ENCODE data around the gene GIMAP1.

Gene GIMAP1

DNA sequence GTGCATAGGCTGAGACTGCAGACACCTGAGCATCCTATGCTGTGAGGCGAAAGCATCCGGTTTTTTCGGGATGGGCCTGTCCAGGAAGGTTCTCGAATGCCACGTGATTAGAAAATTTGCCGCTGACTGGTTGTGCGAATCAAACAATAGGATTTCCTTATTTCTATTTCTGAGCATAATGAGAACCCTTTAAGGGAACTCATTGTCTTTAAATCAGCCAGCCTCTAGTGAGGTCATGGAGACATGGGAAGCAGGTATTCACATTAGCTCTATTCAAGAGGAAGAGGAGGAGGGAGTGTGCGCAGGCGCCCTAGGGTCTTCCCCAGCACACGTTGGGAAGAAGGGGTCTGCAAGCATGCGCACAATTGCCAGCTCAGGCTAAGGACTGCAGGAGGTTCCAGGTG, 5.6 kb downstream of the GIMAP1 start:
- DNase-seq (ENCODE audit: low read depth in 2 of 2, low spot score in 1 of 2): no peak

- no peak for DNase-seq (ENCODE audit: low read depth in 2 of 2, low spot score in 1 of 2)
Observed at GRCh38 chr7:150722431-150722931, 6.1 kb downstream of the GIMAP1 start.

DNA sequence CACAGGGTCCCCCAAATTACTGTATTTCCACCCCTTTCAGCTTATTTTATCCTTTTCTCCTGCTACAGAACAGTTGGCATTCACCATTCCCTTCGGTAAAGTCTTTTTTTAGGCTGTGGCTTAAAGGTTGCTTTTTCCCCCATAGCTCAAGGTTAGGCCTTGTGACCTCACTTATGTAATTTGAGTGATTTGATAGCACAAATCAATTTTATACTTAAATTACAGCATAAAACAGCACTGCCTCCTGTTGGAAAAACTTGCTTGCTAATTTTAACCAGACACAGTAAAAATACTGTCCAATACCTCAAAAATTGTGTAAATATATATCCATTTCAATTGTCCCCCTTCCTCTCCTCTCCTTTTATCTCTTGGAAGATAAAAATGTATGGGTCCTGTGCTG, 7.1 kb downstream of the GIMAP1 start:
- no peak for DNase-seq (ENCODE audit: low read depth in 2 of 2, low spot score in 1 of 2)

DNA sequence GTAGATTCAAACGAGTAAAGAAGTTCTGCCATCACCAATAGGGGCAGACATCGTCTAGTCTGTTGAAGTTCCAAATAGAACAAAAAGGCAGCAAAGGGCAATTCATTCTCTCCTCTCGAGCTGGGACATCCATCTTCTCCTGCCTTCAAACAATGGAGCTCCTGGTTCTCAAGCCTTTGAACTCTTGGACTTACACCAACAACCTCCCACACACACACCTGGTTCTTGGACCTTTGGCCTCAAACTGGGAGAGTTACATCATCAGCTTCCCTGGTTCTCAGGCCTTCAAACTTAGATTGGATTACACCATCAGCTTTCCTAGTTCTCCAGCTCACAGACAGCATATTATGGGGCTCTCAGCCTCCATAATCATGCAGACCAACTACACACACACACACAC, 11.0 kb downstream of the GIMAP1 start:
- no peak for DNase-seq (ENCODE audit: low read depth in 2 of 2, low spot score in 1 of 2)

DNA sequence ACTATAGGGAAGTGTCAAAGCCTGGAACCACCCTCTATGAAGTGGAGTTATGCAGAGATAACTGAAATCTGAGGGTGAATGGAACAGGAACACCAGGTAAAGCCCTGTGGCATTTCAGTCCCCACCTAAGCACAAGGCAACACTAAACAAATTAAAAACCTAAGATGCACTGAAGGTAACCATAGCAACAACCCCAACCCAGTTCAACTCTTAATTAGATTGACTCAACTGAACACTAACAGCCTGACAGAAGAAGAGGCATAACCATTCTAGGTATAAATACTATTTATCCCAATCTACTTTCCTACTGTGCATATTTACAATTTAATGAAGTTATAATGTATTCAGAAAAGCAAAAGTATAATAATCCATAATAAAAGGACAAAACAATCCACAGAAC, 11.6 kb downstream of the GIMAP1 start:
- no peak for DNase-seq (ENCODE audit: low read depth in 2 of 2, low spot score in 1 of 2)

DNA sequence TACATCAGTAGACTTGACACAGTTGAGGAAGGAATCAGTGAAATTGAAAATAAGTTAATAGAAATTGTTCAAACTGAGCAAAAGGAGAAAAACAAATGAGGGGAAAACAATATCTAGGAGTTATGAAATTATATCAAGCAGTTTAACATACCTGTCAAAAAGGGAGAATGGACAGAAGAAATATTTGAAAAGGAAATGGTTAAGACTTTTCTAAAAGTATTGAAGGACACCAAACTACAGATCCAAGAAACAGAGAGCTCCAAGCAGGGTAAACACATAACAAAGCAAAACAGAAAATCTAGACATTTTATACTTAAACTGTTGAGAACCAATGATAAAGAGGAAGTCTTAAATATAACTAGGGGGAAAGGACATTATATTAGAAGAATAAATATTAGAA, 12.2 kb downstream of the GIMAP1 start:
- DNase-seq (ENCODE audit: low read depth in 2 of 2, low spot score in 1 of 2): no peak

GRCh38 chr7:150731916-150732315, 15.5 kb downstream of the GIMAP1 start:
- DNase-seq (ENCODE audit: low read depth in 2 of 2, low spot score in 1 of 2): no peak

DNA sequence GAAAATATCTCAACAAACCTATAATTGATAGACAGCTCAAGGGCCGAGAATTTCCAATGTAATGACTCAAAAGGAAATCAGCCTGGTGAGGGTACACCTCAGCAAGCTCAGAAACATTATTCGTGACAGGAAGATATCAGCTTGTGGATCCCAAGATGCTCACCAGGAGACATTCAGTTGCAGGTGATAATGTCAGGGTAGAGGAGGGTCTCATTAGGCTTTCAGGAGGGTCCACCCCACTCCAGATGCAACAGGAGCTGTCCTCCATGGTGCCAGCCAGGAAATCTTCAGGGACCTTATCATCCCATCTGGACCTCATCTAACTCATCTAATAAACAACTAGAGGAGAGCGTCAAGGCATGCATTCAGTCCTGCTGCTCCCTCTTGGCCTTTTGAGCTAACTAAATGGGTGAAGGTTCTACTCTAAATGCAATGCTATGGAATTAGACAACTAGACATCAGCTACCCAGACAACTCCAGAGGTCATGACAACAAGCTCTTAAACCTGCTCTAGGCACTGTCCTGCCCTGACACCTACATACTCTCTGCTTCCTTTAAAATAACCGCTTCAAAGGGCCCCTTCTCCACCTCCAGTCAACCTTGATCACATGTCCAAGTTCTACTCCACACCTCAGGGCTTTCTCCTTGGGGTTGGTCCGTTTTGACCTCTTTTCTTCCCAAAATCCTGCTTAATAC, 16.5 kb downstream of the GIMAP1 start:
- no peak for DNase-seq (ENCODE audit: low read depth in 2 of 2, low spot score in 1 of 2)

GRCh38 chr7:150733482-150734095, 17.2 kb downstream of the GIMAP1 start:
- DNase-seq (ENCODE audit: low read depth in 2 of 2, low spot score in 1 of 2): no peak

GRCh38 chr7:150734254-150734653, 17.8 kb downstream of the GIMAP1 start:
- no peak for DNase-seq (ENCODE audit: low read depth in 2 of 2, low spot score in 1 of 2)

GRCh38 chr7:150735596-150736358, 19.4 kb downstream of the GIMAP1 start:
- DNase-seq (ENCODE audit: low read depth in 2 of 2, low spot score in 1 of 2): no peak

DNA sequence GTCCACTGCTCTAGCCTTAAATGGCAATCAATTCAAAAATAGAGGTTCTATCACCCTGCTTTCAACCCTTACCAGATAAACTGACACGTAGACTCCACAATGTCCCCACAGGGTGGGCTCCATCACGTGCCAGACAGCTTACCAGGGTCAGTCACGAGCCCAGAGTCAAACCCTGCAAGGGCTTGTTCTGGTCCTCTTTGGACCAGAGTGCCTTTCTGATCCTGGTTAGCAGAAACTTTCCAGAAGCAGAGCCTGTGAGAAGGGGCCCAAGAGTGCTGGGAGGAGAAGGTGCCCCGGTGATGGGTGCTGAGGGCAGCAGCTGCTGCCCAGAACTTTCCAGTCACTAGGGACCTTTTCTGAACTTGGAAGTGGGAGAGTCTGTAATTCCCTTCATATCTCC, 20.5 kb downstream of the GIMAP1 start:
- no peak for DNase-seq (ENCODE audit: low read depth in 2 of 2, low spot score in 1 of 2)

GRCh38 chr7:150737265-150738055, 21.0 kb downstream of the GIMAP1 start, which contains the start of gene GIMAP5:
TSS of gene GIMAP5 (plus strand) at chr7:150737418. CDS start at chr7:150740885, 3,467 bp downstream.
- no peak for DNase-seq (ENCODE audit: low read depth in 2 of 2, low spot score in 1 of 2)

GRCh38 chr7:150738092-150738491, 21.7 kb downstream of the GIMAP1 start:
- DNase-seq (ENCODE audit: low read depth in 2 of 2, low spot score in 1 of 2): no peak

DNA sequence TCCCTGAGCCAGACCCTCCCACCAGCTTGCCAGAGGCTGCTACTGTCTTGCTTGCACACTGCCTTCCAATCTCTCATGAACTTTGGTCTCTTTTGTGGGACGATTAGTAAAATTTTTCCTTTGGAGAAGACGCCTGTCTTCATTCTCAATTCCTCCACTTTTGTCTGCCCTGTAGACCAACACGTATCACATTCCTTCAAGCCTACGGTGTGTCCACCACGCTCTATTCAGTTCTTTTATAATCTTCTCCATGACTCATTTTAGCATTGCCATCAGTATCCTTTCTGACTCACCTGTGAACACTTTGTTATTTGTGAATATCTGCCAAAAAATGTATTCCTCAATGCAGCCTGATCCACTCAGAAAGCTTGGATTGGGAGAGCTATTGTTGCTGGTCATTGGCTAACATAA, 22.2 kb downstream of the GIMAP1 start:
- DNase-seq (ENCODE audit: low read depth in 2 of 2, low spot score in 1 of 2): no peak

- DNase-seq (ENCODE audit: low read depth in 2 of 2, low spot score in 1 of 2): no peak
Observed at GRCh38 chr7:150739033-150739432, 22.6 kb downstream of the GIMAP1 start.

DNA sequence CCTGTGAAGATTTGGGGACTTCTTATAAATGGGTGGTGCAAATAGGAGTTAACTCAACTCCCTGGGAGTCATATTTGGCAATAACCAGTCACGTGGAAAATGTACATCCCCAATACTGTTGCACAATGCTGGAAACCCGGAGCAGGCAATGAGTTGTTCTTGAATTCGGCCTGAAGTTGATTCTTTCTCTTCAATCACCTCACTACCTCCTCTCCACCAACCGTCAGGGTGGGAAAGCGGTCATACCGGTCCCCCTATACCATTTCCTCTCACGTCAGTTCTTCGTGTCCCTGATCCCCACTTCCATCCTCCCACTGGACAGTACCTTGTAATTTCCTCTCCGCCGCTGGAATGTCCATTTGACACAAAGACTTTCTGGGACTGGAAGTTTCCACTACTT, 23.6 kb downstream of the GIMAP1 start:
- DNase-seq (ENCODE audit: low read depth in 2 of 2, low spot score in 1 of 2): no peak

GRCh38 chr7:150742286-150742968, 26.0 kb downstream of the GIMAP1 start:
- no peak for DNase-seq (ENCODE audit: low read depth in 2 of 2, low spot score in 1 of 2)

- DNase-seq (ENCODE audit: low read depth in 2 of 2, low spot score in 1 of 2): no peak
Observed at GRCh38 chr7:150744041-150744656, 27.7 kb downstream of the GIMAP1 start.

DNA sequence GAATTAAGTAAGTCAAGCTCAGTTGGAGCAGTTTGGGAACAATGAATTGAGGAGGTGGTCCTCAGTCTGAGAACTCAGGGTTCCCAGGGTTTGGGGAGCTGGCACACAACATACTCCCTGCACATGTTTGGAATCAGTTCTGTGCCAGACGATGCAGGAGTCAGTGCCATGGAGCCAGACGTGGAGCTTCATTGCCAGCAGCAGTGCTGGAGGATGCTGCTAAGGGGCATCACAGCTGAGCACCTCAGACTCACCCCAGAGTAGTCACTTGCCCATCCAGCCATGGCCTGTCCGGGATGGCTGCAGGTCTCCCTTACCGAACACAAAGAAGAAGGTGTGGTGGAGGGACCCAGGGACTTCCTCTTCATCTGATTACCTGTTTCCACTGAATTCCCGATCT, 28.7 kb downstream of the GIMAP1 start:
- DNase-seq (ENCODE audit: low read depth in 2 of 2, low spot score in 1 of 2): no peak

All from stimulated activated CD8-positive, alpha-beta memory T cell treated with anti-CD3 and anti-CD28 coated beads, Interleukin-4, amount 100 ng/mL, for 4 hours (primary cell).